Aorta (tissue), 5 donors: Measurements from ENCODE around the gene LAMA4. TPM values are rescaled to one million over a fixed set of nuclear protein-coding genes. Genes with fewer than 3 reads are reported as not detected.

ENCODE experiments used
- ATAC-seq: fragments of 200-7000 bp; cut with Tn5 transposase; one replicate; pipeline ENCODE4 v1.9.1; 2022; ENCODE audit warnings: moderate library complexity; ENCODE audit not compliant: low FRiP score
- DNase-seq, 2 donors: peaks; one replicate each; pipeline ENCODE4 v3.0.0-alpha.2; 2020
- H3K27ac ChIP-seq, 2 donors: one replicate each; pipeline ENCODE4 v1.5.1; 2013; ENCODE audit warnings: low read length in 2 of 2, mild to moderate bottlenecking in 2 of 2, moderate library complexity in 2 of 2, control low read depth in 1 of 2, inconsistent platforms in 1 of 2, low read depth in 1 of 2
- H3K27me3 ChIP-seq, 2 donors: one replicate each; pipeline ENCODE4 v1.6.1; 2013; ENCODE audit warnings: control low read depth in 1 of 2, low read length in 1 of 2, mild to moderate bottlenecking in 1 of 2, moderate library complexity in 1 of 2; ENCODE audit not compliant: insufficient read depth in 2 of 2, control insufficient read depth in 1 of 2
- H3K36me3 ChIP-seq, 2 donors: one replicate each; pipeline ENCODE4 v1.6.1; 2013; ENCODE audit warnings: control low read depth in 1 of 2, low read length in 1 of 2, mild to moderate bottlenecking in 1 of 2; ENCODE audit not compliant: insufficient read depth in 2 of 2, control insufficient read depth in 1 of 2
- H3K4me1 ChIP-seq, 2 donors: one replicate each; pipeline ENCODE4 v1.6.1; 2013; ENCODE audit warnings: low read length in 2 of 2, control low read depth in 1 of 2, mild to moderate bottlenecking in 1 of 2, moderate library complexity in 1 of 2; ENCODE audit not compliant: insufficient read depth in 2 of 2, control insufficient read depth in 1 of 2
- H3K4me3 ChIP-seq, 2 donors: one replicate each; pipeline ENCODE4 v1.5.1; 2013; ENCODE audit warnings: low read length in 2 of 2, control low read depth in 1 of 2, mild to moderate bottlenecking in 1 of 2
- H3K9me3 ChIP-seq: one replicate; pipeline ENCODE4 v1.6.1; 2013; ENCODE audit warnings: mild to moderate bottlenecking, low read length; ENCODE audit not compliant: control insufficient read depth
- WGBS, 2 donors: extraction: QIAGEN DNeasy Blood & Tissue Kit; methylation state at CpG; one replicate each; pipeline ENCODE4 v1.1.7; 2013; 5-methylcytosine and 5-hydroxymethylcytosine counted together
- intact Hi-C, 2 donors: fragments of 100-400 bp; cut with DNase I; formaldehyde crosslinking; loops; one replicate each; pipeline versions ENCODE4 v1.14.2 to v1.15.0; 2022
- polyA plus RNA-seq, 2 donors: library from polyadenylated mRNA; stranded (reverse); fragments of 200-250 nt; gene quantifications; one replicate each; pipeline ENCODE4 v1.2.3, GENCODE V29; 2013
- total RNA-seq, 2 donors: library from RNA; stranded (reverse); fragmentation: NEBNext Ultra II Directional; extraction: Animal tissue kit (Norgen Biotek cat#: 25700); gene quantifications; one replicate each; pipeline ENCODE4 v1.2.1, GENCODE V29; 2021
- donor health status: healthy with polysubstance abuse.
- donor health status: Bipolar disorder and iron deficiency.
- donor health status: DM: no; HTN: no; CAD: no.
- donor health status: DM: no; HTN: no; CAD: no.
- donor health status: DM: yes; HTN: yes; CAD: no.

The LAMA4 gene
- total and polyA plus RNA-seq, 4 donors = 7.8 to 150 (median 67.5) TPM

DNA sequence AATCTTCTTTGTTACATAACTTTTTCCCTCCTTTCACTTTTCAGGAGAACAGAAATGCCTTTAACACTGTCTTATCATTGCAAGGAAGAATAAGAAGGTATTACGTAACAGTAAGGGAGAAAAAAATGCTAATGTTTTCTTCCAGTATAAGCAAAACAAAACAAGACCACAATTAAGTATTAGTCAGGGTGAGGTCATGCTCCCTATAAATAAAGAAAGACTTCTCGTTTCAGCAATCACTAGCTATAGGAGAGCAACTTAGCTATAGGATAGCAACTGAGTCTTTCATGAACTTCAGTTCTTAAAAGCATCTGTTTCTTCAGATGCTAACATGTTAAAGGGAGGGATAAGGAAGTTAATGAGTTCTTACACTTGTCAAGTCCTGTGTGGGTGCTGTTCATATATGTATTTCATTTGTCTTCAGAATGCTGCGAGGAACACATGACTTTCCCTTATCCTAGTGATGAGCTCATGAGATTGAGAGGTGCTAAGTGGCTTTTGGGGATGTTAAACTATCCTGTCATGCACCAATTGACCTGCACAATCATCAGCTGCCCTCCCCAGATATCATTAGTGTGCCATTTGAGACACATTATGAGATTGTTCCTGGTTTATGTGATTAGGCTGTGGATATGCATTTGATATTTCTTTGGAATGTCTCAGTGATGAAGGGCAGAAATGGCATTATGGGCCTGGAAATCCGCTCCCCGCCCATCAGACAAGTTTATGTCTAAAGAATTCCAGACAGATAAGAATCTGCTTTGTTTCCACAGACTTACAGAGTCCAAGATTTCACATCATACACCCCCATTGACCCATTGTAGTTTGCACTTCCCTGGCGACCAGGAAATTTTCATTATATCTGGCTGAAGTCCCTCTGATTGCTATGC, 37.5 kb downstream of the LAMA4 start:
- intact Hi-C loops = no loop called here
- H3K4me3 ChIP-seq = no peak overlapping the region
- 55 to 67% methylated on average over 6 of the region's 6 CpGs for WGBS, 2 donors
- H3K36me3 ChIP-seq = no peaks in the 10 kb centered on the region
- peak; percentile 35 for ATAC-seq
- H3K27ac ChIP-seq = no peak overlapping the region
- H3K9me3 ChIP-seq = no peaks in the 10 kb centered on the region
- no peak for DNase-seq
- peaks cover 0 to 1% of the 10 kb centered on the region in 2 donors for H3K4me1 ChIP-seq
- no peaks in the 10 kb centered on the region for H3K27me3 ChIP-seq

DNA sequence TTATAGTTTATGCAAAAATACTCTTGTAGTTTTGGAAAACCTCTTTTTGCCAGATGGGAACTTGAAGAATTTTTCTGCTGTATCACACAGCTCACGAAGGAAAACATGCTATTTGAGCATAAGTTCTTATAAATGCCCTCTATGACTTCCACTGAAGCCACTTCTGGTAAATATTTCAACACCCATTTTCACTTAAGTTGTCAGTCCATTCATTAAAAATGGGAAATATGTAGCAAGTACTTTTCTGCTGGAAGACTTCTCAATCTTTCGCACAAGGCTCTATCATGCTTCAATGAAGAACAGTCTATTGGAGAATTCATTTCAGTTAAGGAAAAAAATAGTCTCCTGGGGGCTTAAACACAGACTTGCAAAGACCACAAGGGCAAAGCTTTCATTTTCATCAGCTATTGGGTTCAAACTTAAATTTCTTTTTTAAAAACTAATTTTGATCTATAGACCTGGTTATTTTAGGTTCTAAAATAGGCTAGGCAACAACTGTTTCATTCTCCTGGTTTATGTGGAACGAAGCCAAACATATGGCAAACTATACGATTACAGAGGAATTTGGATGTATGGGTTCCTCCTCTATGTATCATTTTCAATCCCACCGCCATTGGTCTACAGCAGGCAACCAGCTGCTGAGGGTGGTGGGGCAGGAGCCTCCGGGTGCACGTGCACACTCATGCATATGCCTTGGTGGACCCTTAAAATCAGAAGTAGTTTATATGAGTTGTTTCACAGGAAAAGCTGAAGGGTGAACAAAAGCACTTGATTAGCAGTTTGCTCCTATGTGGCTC, 38.7 kb downstream of the LAMA4 start:
- no peaks in the 10 kb centered on the region for H3K4me1 ChIP-seq
- H3K27me3 ChIP-seq = no peaks in the 10 kb centered on the region
- intact Hi-C loops = no loop called here
- H3K4me3 ChIP-seq = no peak overlapping the region
- no peaks in the 10 kb centered on the region for H3K9me3 ChIP-seq
- H3K36me3 ChIP-seq = no peaks in the 10 kb centered on the region
- H3K27ac ChIP-seq = no peak overlapping the region
- no peak for DNase-seq
- ATAC-seq = no peak
- 78 to 84% methylated on average over 7 of the region's 7 CpGs for WGBS, 2 donors

GRCh38 chr6:112214739-112215269, 39.6 kb downstream of the LAMA4 start:
- ATAC-seq = no peak
- no peaks in the 10 kb centered on the region for H3K4me1 ChIP-seq
- no peaks in the 10 kb centered on the region for H3K27me3 ChIP-seq
- intact Hi-C loops = no loop called here
- no peaks in the 10 kb centered on the region for H3K36me3 ChIP-seq
- H3K4me3 ChIP-seq = no peak overlapping the region
- WGBS, 2 donors = 49 to 51% methylated on average over 2 of the region's 2 CpGs
- H3K27ac ChIP-seq = no peak overlapping the region
- DNase-seq = no peak
- H3K9me3 ChIP-seq = no peaks in the 10 kb centered on the region

DNA sequence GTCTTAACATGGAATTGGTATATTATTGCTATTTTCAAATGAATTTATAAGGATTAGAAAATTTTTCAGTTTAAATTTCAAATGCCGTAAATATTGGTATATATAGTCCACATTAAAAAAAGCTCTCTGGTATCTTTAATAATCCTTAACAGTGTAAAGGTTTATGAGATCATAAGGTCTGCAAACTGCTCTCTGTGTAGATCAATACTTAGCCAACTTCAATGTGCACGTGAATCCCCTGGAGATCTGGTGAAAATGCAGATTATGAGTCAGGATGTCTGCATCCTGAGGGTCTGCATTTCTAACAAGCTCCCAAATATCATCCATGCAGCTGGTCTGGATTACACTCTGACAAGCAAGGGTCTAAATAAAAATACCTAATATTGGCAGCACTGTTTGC, 43.5 kb downstream of the LAMA4 start:
- DNase-seq = no peak
- intact Hi-C loops = no loop called here
- no peak for ATAC-seq
- Histone ChIP-seq H3K27me3 (no peaks in the 10 kb centered on the region), H3K36me3 (no peaks in the 10 kb centered on the region), H3K27ac (no peak overlapping the region), H3K9me3 (no peaks in the 10 kb centered on the region), H3K4me1 (no peaks in the 10 kb centered on the region), H3K4me3 (no peak overlapping the region)
- 93 to 97% methylated on average over 2 of the region's 2 CpGs for WGBS, 2 donors

DNA sequence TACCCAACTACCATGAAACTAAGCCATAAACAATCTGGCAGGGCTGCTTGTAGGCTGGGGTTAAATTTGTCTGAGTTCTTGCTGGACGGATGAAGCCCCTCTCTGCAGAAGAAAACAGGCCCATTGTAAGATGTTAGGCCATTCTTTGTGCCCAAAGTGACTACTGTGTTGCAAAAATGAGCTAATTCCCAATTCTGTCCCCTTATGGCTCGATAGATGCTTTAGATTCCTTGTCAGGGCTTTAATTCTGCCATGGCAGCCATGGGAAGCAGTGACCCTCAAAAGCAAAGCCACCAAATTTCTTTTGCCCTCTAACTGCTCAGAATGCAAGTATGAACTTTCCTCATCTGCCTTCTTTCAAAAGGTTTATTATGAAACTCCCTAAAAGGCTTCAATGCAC, 45.2 kb downstream of the LAMA4 start:
- Histone ChIP-seq H3K27ac (no peak overlapping the region), H3K9me3 (no peaks in the 10 kb centered on the region), H3K4me1 (peaks cover 0 to 6% of the 10 kb centered on the region in 2 donors), H3K36me3 (no peaks in the 10 kb centered on the region), H3K4me3 (no peak overlapping the region), H3K27me3 (no peaks in the 10 kb centered on the region)
- ATAC-seq (no peak), DNase-seq (no peak)
- intact Hi-C loops = no loop called here
- WGBS, 2 donors = 87 to 93% methylated on average over 2 of the region's 2 CpGs

GRCh38 chr6:112207776-112208175, 46.6 kb downstream of the LAMA4 start:
- ATAC-seq (no peak), DNase-seq (no peak)
- no peak overlapping the region for H3K4me3 ChIP-seq
- peaks cover 0 to 9% of the 10 kb centered on the region in 2 donors for H3K4me1 ChIP-seq
- no peaks in the 10 kb centered on the region for H3K27me3 ChIP-seq
- H3K9me3 ChIP-seq = no peaks in the 10 kb centered on the region
- 59 to 63% methylated on average over 2 of the region's 2 CpGs for WGBS, 2 donors
- H3K36me3 ChIP-seq = no peaks in the 10 kb centered on the region
- H3K27ac ChIP-seq = no peak overlapping the region
- intact Hi-C loops = no loop called here

GRCh38 chr6:112207131-112207530, 47.2 kb downstream of the LAMA4 start:
- 97 to 99% methylated on average over 4 of the region's 4 CpGs for WGBS, 2 donors

GRCh38 chr6:112206110-112206458, 48.3 kb downstream of the LAMA4 start:
- no peak overlapping the region for H3K27ac ChIP-seq
- H3K4me1 ChIP-seq = peaks cover 0 to 11% of the 10 kb centered on the region in 2 donors
- H3K4me3 ChIP-seq = no peak overlapping the region
- ATAC-seq (no peak), DNase-seq (no peak)
- intact Hi-C loops = no loop called here
- no peaks in the 10 kb centered on the region for H3K36me3 ChIP-seq
- H3K9me3 ChIP-seq = no peaks in the 10 kb centered on the region
- no peaks in the 10 kb centered on the region for H3K27me3 ChIP-seq

More at GRCh38 chr6:112207131-112207530, 47.2 kb downstream of the LAMA4 start:
- DNase-seq (no peak), ATAC-seq (no peak)
- Histone ChIP-seq H3K27me3 (no peaks in the 10 kb centered on the region), H3K27ac (no peak overlapping the region), H3K4me3 (no peak overlapping the region), H3K9me3 (no peaks in the 10 kb centered on the region), H3K36me3 (no peaks in the 10 kb centered on the region), H3K4me1 (peaks cover 0 to 11% of the 10 kb centered on the region in 2 donors)
- intact Hi-C loops = no loop called here
